RKO (cell line): ENCODE measurements around the gene ATF4.

Source experiments
- DNase-seq: peaks from one replicate; pipeline ENCODE4 v3.0.0-alpha.2; 2016; ENCODE audit warnings: low spot score

ATF4 gene

DNA sequence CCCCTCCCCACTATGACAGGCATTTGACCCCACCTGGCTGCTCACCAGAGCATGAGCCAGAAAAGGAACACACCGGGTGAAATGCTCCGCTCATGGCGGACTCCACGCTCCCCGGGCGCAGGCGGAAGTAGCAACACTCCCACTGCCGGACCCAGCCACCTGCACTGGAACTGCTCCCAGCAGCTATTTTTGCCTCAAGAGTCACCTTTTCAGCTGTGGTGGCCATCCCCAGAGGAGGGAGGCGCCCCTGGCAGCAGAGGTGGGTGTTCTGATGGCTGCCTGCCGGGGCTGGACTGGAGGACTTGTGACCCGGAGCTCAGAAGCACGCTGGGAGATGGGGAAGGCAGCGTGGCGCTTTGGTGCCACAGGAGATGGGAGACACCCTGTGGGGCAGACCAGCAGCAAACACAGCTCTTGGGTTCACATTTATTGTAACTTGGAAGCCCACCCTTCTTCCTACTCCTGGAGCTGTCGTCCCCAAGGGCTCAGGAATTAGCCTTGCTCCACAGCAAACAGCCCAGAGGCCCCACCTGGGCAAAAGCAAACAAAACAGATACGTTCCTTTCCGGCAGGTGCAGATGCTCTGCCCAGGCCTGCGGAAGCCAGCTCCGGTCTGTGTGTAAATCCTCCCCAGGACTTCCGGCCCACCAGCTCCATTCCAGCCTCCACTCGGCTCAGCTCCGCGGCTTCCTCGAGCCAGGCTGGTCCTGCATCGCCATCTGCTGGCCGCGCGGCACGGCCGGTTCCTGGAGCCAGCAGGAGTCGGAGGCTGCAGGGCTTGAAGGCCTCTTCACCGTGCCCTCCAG is 8.5 kb downstream of the ATF4 start:
- DNase-seq: peak; percentile 94

DNA sequence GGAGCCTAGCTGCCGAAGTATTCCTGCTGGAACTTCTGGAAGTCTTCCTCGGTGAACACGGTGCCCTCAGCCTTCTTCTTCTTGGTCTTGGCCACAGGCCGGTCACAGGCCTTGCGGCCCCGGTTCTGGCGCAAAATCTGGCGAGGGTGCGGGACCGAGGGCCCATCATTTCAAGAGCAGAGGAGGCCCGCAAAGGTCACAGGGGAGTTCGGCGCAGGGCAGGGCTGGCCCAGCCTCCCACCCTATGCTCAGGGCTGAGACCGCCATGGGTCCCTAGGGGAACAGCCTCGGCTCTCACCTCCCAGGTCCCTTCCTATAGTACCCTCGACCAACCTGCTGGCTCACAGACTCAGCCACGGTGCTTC is 9.1 kb downstream of the ATF4 start:
- DNase-seq: no peak

DNA sequence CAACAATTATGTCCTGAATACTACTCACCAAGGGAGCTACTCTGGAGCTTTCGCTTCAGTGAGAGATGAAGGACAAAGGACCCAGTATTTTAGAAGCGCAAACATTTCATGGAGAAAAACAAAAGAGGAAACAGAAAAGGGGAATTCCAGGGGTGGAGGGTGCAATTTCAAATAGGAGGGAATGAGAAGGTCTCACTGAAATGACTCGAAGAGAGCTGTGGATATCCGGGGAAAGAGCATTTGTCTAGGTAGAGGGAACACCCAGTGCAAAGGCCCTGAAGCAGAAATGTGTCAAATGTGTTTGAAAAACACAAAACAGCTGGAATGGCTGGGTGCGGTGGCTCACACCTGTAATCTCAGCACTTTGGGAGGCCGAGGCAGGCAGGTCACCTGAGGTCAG is 9.8 kb downstream of the ATF4 start:
- no peak for DNase-seq

DNA sequence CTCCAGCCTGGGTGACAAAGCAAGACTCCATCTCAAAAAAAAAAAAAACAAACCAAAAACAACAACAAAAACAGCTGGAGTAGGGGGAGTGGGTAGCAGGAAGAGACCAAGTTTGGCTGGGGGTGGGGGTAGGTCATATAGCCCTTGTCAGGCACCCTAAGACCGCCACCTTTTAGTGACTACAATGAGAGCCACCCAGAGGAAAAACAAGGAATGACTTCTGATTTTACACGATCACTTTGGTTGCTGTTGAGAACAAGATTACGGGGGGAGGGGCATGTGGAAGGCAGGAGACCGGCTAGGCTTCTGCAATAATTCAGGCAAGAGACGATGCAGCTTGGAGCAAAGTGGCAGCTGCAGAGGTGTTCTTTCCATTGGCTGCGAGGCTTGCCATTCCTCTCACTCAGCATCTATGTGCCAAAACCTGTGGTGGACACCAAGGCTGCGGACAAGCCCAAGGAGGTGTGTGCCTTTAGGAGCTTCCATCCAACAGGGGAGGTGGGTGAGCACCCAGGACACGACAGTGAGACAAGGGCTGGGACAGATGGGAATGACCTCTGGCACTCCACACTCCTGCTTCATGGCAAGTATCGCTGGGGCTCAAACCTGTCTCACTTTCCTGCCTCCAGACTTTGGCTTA is 10.4 kb downstream of the ATF4 start:
- peak; percentile 74 for DNase-seq

GRCh38 chr22:39532215-39533073 is 12.1 kb downstream of the ATF4 start, which contains the start of gene RPS19BP1:
Gene RPS19BP1 (minus strand): TSS chr22:39532748. CDS start chr22:39532738, 10 bp downstream.
- DNase-seq: peak; percentile 99

GRCh38 chr22:39534092-39534506 is 13.7 kb downstream of the ATF4 start:
- no peak for DNase-seq

DNA sequence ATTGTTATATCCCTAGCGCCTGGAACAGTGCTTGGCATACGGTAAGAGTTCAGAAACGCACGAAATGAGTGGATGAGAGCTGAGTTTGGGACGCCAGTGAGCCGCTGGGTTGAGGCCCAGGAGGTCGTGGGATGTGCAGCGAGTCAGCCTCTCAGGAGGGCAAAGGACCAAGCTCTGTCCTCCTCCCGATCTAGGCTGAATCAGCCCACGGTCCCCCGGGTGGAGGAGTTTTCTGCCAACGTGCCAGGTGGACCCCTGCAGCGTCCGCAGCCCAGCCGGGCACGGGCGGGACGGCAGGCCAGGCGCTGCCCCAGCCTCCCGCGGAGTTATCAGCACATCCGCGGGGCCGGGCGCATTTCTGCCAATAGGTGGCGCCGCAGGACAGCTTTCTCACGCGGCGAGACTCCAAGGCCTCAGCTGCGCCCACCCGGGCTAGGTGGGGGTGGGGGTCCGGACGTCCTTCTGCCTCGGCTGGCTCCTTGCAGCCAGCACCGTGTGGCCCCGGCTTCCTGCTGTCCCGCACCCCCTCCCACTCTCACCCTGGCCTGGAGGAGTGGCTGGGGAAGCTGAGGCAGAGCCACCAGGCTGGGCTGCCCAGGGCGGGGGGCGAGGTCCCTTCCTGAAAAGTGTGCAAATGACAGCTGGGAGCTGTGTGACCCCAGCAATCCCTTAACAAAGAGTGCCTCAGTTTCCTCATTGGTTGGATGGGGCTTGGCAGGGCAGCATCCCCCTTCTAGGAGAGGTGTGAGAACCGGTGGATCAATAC is 14.4 kb downstream of the ATF4 start:
- peak; percentile 75 for DNase-seq

- no peak for DNase-seq
Measured at GRCh38 chr22:39535357-39535725, 15.0 kb downstream of the ATF4 start.

- DNase-seq: no peak
Measured at GRCh38 chr22:39535831-39536449, 15.6 kb downstream of the ATF4 start.

GRCh38 chr22:39536711-39537110 is 16.3 kb downstream of the ATF4 start:
- no peak for DNase-seq

GRCh38 chr22:39537975-39538374 is 17.6 kb downstream of the ATF4 start:
- no peak for DNase-seq

GRCh38 chr22:39543095-39543494 is 22.7 kb downstream of the ATF4 start:
- no peak for DNase-seq

- DNase-seq: no peak
Measured at GRCh38 chr22:39545386-39546365, 25.3 kb downstream of the ATF4 start.

DNA sequence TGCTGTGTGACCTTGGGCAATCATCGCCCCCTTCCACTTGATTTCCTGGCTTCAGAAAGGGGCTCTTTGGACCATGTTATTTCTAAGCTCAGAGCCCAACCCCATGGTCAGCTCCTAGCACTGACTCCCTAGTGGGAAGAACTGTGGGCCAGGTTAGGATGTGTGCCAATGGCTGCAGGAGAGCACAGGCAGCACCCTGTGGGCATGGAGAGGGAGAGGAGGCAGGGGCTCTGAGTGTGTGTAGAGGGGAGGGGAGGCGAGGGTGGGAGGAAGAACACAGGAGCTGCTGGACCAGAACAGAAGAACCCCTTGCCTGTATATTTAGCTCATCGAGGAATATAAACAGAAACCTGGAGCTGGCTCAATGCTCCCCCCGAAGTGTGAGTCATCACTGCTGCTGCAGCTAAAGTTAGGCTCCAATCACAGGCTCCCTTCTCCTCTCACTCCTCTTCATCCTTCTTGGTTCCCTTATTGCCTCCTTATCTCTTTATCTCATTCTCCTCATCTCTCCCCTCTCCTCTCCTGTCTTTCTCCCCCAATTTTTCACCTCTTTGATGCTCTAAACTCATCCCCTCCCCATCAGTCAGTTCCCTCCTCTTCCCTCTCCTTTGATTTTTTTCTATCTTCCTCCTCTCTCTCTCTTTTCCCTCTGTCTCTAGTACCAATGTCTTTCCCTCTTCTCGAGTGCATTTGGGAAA is 26.7 kb downstream of the ATF4 start:
- DNase-seq: peak; percentile 38

DNA sequence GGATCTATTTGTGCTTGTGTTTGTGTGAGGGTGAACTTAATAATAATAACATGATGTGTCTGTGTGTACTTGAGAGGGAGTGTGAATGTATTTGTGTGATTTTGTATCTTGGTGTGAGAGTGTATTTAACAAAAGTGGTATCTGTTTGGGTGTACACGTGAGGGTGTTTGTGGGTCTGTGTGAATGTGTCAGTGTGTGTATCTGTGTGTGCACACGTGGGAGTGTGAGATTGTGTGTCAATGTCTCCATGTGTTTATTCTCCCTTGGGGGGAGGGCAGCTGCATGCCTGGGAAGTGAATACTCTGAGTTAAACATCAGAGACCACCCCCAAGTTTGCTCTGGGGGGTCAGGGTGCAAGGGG is 27.2 kb downstream of the ATF4 start:
- DNase-seq: no peak

DNA sequence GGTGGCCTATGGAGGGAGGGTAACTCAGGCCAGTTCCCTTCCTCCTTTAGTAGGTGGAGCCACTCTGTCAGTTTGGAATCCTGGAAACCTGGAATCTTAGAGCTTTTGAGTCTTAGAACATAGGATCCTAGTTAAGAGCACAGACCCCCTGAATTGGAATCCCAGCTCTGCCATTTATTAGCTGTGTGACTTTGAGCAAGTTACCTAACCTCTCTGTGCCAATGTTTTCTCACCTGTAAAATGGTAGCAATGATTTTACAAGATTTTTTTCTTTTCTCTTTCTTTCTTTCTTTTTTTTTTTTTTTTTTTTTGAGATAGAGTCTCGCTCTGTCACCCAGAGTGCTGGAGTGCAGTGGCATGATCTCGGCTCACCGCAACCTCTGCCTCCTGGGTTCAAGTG is 33.1 kb downstream of the ATF4 start:
- DNase-seq: no peak

GRCh38 chr22:39554151-39554550 is 33.8 kb downstream of the ATF4 start:
- no peak for DNase-seq

DNA sequence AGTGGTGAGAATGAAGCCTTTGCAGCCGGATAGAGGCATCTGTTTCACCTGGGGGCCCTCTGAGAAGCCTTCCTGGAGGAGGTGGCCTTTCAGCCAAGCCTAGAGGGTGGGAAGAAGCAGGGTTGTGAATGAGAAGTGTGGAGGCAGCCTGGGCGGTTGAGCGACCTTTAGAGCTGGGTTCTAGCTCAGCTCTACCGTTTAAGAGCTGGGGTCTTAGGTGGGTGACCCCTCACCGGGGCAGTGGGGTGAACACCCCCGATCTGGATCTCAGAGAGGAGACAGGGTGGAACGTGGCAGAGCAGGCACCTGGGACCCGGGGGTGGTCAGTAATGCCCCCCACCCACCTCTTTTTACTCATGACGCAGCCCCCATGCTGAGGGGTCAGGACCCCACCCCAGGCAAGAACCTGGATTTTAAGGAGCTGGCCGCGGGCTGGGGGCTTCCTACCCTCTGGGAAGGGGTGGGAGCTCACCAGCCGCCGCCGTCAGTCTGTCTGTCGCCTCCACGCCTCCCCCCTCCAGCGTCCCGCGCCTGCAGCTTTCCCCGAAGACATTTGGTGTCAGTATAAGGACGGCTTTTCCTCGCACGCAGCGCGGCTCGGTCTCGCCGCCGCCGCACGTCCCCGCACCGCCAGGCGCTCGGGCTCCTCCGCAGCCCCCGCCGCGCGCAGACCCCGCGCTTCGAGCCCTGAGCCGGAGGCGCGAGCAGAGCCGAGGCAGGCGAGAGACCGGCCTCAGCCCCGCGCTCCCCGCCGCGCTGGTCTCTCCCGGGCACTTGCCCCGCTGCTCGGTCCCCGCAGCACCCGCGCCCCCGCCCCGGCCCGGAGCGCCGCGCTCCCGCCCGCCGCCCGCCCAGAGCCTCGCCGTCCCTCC is 36.8 kb downstream of the ATF4 start:
- no peak for DNase-seq

- DNase-seq: no peak
Measured at GRCh38 chr22:39558254-39558727, 37.9 kb downstream of the ATF4 start.
